Uterus (tissue), 2 donors: Measurements from ENCODE around the gene PPP2R5A.

Experiments
- POLR2A ChIP-seq, 2 donors: fragments of 450-650 bp; IDR thresholded peaks; one replicate each; pipeline ENCODE4 v1.6.1; 2016; ENCODE audit warnings: antibody characterized with exemption in 2 of 2, mild to moderate bottlenecking in 1 of 2, moderate library complexity in 1 of 2
- TF ChIP-seq, protein P1 (sequence below), 4 experiments: fragments of 200-600 bp in 2 of 4; fragments of 450-650 bp in 2 of 4; sonication (generic) in 2 of 4; IDR thresholded peaks; one replicate each; pipeline ENCODE4 v1.5.1; 2016 to 2019; ENCODE audit warnings: antibody characterized with exemption in 4 of 4, mild to moderate bottlenecking in 2 of 4, moderate library complexity in 1 of 4

DNA sequence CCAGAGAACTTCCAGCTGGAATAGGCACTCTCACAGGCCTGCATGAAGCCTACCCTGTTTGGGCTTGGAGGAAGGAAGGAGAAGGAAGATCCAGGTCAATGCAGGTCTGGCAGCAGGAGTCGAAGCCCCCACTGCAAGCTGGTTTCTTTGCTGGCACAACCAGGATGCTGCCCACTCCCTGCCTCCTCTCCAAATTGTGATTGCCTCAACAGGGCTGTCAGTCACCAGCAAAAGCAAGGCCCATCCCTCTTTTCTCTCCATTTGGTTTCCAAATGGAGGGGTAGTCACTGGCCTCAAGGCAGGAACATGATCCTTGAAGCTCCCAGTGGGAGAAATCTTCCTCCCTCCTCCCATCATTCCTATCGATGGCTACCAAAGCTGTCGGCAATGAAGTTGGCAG is 92.4 kb downstream of the PPP2R5A start:
- TF ChIP-seq, protein P1, sequence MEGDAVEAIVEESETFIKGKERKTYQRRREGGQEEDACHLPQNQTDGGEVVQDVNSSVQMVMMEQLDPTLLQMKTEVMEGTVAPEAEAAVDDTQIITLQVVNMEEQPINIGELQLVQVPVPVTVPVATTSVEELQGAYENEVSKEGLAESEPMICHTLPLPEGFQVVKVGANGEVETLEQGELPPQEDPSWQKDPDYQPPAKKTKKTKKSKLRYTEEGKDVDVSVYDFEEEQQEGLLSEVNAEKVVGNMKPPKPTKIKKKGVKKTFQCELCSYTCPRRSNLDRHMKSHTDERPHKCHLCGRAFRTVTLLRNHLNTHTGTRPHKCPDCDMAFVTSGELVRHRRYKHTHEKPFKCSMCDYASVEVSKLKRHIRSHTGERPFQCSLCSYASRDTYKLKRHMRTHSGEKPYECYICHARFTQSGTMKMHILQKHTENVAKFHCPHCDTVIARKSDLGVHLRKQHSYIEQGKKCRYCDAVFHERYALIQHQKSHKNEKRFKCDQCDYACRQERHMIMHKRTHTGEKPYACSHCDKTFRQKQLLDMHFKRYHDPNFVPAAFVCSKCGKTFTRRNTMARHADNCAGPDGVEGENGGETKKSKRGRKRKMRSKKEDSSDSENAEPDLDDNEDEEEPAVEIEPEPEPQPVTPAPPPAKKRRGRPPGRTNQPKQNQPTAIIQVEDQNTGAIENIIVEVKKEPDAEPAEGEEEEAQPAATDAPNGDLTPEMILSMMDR (IDR thresholded peaks at IDR 0.05) = no peak
- no peak for TF ChIP-seq POLR2A (IDR thresholded peaks at IDR 0.05)
